HepG2 (cell line): ENCODE results near the gene RASSF4. TPM values are rescaled to one million over a fixed set of nuclear protein-coding genes. Genes with fewer than 3 reads are reported as not detected.

Experiments used
- ARNTL ChIP-seq: sonication (generic); formaldehyde crosslinking; IDR thresholded peaks from 2 replicates; pipeline ENCODE4 v1.4.0; 2020; ENCODE audit warnings: mild to moderate bottlenecking, missing genetic modification reagents
- CREM ChIP-seq, 2 experiments: sonication (generic) in 1 of 2; formaldehyde crosslinking in 1 of 2; IDR thresholded peaks; 2 replicates each; pipeline versions ENCODE4 v1.4.0 to v1.6.1; 2016 to 2020; ENCODE audit warnings: antibody characterized with exemption in 1 of 2, mild to moderate bottlenecking in 1 of 2, missing genetic modification reagents in 1 of 2
- FOXA3 ChIP-seq: IDR thresholded peaks from 2 replicates; pipeline ENCODE4 v1.6.1; 2016; ENCODE audit warnings: missing genetic modification reagents, missing compliant biosample characterization
- MIER3 ChIP-seq: IDR thresholded peaks from 2 replicates; pipeline ENCODE4 v1.6.1; 2016; ENCODE audit warnings: missing compliant biosample characterization, borderline replicate concordance
- MZF1 ChIP-seq: sonication (generic); formaldehyde crosslinking; IDR thresholded peaks from 2 replicates; pipeline ENCODE4 v1.8.1; 2023; ENCODE audit warnings: mild to moderate bottlenecking, missing genetic modification reagents, borderline replicate concordance
- SATB2 ChIP-seq: sonication (generic); formaldehyde crosslinking; IDR thresholded peaks from 2 replicates; pipeline ENCODE4 v1.5.0; 2020; ENCODE audit warnings: missing genetic modification reagents
- ZNF232 ChIP-seq: sonication (generic); formaldehyde crosslinking; IDR thresholded peaks from 2 replicates; pipeline ENCODE4 v1.4.0; 2020; ENCODE audit warnings: missing genetic modification reagents, borderline replicate concordance
- ZNF563 ChIP-seq: sonication (generic); formaldehyde crosslinking; IDR thresholded peaks from 2 replicates; pipeline ENCODE4 v1.8.0; 2022; ENCODE audit warnings: mild to moderate bottlenecking, moderate library complexity, missing genetic modification reagents
- polyA plus RNA-seq, 8 experiments: library from polyadenylated mRNA; depleted of rRNA in 3 of 8; stranded (reverse) in 7 of 8; unstranded in 1 of 8; fragments of >200 nt; fragmentation: Illumina TruSeq in 4 of 8; extraction: Trizol in 4 of 8; gene quantifications; 2 replicates each; pipeline versions ENCODE4 v1.2.1 to v1.2.3, GENCODE V29; 2011 to 2016; ENCODE audit warnings: low read depth in 4 of 8, missing spikeins in 1 of 8, mixed read lengths in 1 of 8; ENCODE audit not compliant: insufficient read depth in 1 of 8
- total RNA-seq, 5 experiments: library from RNA; depleted of rRNA; stranded (reverse); fragments of >200 nt; fragmentation: Illumina TruSeq; extraction: Trizol; gene quantifications; 2 replicates each; pipeline ENCODE4 v1.2.3, GENCODE V29; 2016; ENCODE audit warnings: low read depth in 1 of 5
- TF ChIP-seq, protein P1 (sequence below): sonication (generic); formaldehyde crosslinking; IDR thresholded peaks from 2 replicates; pipeline ENCODE4 v1.5.0; 2020; ENCODE audit warnings: mild to moderate bottlenecking, missing genetic modification reagents, borderline replicate concordance
- TF ChIP-seq, protein P2 (sequence below): conservative IDR thresholded peaks from 2 replicates; pipeline ENCODE4 v1.6.1; 2018; ENCODE audit warnings: missing genetic modification reagents
- TF ChIP-seq, protein P3 (sequence below): sonication (generic); formaldehyde crosslinking; IDR thresholded peaks from 2 replicates; pipeline ENCODE4 v1.4.0; 2020; ENCODE audit warnings: mild to moderate bottlenecking, missing genetic modification reagents
- TF ChIP-seq, protein P4 (sequence below): sonication (generic); formaldehyde crosslinking; conservative IDR thresholded peaks from 2 replicates; pipeline ENCODE4 v1.4.0; 2020; ENCODE audit warnings: missing genetic modification reagents

RASSF4 gene
- total and polyA plus RNA-seq, 2 of the 13 experiments (the other 11 are each of a cell fraction or from before 2014, with no cell fraction given), result 34.0 to 51.7 TPM

DNA sequence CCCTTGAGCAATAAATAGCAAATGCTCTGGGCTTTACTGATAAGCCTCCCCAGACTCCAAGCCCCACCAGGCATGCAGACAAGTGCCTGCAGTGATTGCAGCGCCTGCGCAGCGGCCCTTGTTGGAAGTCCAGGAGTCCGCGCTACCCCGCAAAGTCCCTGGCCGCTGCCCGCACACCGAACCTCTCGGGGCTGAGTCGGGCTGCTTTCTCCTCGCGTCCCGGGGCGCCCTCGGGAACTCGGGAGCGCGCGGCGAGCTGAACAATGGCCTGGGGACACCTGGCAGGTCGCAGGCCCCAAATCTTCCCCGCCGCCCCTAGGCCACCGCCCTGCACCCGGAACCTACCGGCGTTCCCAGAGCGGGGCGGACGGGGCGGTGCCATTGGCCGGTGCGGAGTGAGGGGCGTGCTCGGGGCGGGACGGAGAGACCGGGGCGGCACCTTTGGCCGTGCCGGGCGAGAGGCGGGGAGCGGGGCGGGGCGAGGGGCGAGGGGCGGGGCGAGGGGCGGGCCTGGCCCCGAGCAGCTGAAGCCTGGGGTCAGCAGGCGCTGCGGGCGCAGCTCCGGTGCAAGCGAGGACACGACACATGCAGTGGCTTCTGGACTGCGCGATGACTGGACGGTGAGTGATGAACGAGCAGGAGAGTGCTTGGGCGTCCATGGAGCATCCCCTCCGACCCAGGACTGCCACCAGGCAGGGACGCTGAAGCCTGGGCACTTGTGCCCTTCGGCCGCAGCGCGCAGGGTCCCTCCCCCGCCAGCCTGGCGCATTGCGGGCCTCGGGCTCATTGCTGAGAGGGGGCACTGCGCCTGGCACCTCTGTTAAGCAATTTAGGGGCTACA lies at the start of gene RASSF4 (continued):
- TF ChIP-seq MZF1 (CRISPR knock-in tag), result no peak
- TF ChIP-seq SATB2 (CRISPR knock-in tag), result no peak
- TF ChIP-seq, protein P1, sequence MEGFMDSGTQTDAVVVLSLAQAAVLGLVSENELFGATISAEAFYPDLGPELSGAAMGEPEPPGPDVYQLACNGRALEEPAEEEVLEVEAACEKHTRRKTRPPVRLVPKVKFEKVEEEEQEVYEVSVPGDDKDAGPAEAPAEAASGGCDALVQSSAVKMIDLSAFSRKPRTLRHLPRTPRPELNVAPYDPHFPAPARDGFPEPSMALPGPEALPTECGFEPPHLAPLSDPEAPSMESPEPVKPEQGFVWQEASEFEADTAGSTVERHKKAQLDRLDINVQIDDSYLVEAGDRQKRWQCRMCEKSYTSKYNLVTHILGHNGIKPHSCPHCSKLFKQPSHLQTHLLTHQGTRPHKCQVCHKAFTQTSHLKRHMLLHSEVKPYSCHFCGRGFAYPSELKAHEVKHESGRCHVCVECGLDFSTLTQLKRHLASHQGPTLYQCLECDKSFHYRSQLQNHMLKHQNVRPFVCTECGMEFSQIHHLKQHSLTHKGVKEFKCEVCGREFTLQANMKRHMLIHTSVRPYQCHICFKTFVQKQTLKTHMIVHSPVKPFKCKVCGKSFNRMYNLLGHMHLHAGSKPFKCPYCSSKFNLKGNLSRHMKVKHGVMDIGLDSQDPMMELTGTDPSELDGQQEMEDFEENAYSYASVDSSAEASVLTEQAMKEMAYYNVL (CRISPR knock-in tag), result no peak
- TF ChIP-seq, protein P2, sequence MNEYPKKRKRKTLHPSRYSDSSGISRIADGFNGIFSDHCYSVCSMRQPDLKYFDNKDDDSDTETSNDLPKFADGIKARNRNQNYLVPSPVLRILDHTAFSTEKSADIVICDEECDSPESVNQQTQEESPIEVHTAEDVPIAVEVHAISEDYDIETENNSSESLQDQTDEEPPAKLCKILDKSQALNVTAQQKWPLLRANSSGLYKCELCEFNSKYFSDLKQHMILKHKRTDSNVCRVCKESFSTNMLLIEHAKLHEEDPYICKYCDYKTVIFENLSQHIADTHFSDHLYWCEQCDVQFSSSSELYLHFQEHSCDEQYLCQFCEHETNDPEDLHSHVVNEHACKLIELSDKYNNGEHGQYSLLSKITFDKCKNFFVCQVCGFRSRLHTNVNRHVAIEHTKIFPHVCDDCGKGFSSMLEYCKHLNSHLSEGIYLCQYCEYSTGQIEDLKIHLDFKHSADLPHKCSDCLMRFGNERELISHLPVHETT, result peak; percentile 86
- no peak for TF ChIP-seq CREM (IDR thresholded peaks at IDR 0.05)
- TF ChIP-seq CREM (CRISPR knock-in tag; IDR thresholded peaks at IDR 0.05), result no peak
- TF ChIP-seq, protein P3, sequence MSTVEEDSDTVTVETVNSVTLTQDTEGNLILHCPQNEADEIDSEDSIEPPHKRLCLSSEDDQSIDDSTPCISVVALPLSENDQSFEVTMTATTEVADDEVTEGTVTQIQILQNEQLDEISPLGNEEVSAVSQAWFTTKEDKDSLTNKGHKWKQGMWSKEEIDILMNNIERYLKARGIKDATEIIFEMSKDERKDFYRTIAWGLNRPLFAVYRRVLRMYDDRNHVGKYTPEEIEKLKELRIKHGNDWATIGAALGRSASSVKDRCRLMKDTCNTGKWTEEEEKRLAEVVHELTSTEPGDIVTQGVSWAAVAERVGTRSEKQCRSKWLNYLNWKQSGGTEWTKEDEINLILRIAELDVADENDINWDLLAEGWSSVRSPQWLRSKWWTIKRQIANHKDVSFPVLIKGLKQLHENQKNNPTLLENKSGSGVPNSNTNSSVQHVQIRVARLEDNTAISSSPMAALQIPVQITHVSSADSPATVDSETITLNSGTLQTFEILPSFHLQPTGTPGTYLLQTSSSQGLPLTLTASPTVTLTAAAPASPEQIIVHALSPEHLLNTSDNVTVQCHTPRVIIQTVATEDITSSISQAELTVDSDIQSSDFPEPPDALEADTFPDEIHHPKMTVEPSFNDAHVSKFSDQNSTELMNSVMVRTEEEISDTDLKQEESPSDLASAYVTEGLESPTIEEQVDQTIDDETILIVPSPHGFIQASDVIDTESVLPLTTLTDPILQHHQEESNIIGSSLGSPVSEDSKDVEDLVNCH, result no peak
- TF ChIP-seq ZNF232 (CRISPR knock-in tag), result 0 out of 2 replicates have a peak, but pooled peaks have one; percentile 49
- TF ChIP-seq MIER3 (CRISPR knock-in tag), result no peak
- 0 out of 2 replicates have a peak, but pooled peaks have one; percentile 18 for TF ChIP-seq ARNTL
- TF ChIP-seq ZNF563 (CRISPR knock-in tag), result 0 out of 2 replicates have a peak, but pooled peaks have one; percentile 55
- TF ChIP-seq, protein P4, sequence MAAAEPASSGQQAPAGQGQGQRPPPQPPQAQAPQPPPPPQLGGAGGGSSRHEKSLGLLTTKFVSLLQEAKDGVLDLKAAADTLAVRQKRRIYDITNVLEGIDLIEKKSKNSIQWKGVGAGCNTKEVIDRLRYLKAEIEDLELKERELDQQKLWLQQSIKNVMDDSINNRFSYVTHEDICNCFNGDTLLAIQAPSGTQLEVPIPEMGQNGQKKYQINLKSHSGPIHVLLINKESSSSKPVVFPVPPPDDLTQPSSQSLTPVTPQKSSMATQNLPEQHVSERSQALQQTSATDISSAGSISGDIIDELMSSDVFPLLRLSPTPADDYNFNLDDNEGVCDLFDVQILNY (CRISPR knock-in tag), result no peak
- peak; percentile 9; the same call in 1 of the 2 replicates for TF ChIP-seq FOXA3 (CRISPR knock-in tag)
